ENCODE measurements around the gene NTNG2.

GRCh38 chr9:132197856-132198550, 36.1 kb downstream of the NTNG2 start:
- TF ChIP-seq CTCF (IDR thresholded peaks at IDR 0.05; ENCODE audit: low read length) (no peak), EZH2 (optimal IDR thresholded peaks at IDR 0.05; ENCODE audit: low read depth, low read length) (no peak), EZH2phosphoT487 (IDR thresholded peaks at IDR 0.05; ENCODE audit: low read length) (no peak)
